HG03175 (cell line): ENCODE results near the gene ZSCAN5A.
"Not testable (repeated sequence)": the region's sequence is repeated elsewhere in the genome, so short reads cannot be mapped to it uniquely, and the experiment has no call there.

Source experiments
- ATAC-seq: cut with Tn5 transposase; IDR thresholded peaks from one replicate; pipeline ENCODE4 v1.9.1; 2021; ENCODE audit warnings: mild to moderate bottlenecking, moderate library complexity; ENCODE audit not compliant: unreplicated experiment

ZSCAN5A gene

GRCh38 chr19:56217039-56217949, 97.3 kb downstream of the ZSCAN5A start:
- ATAC-seq, result no peak

- no peak for ATAC-seq
These were observed 102.9 kb downstream of the ZSCAN5A start for GRCh38 chr19:56211718-56212117.

DNA sequence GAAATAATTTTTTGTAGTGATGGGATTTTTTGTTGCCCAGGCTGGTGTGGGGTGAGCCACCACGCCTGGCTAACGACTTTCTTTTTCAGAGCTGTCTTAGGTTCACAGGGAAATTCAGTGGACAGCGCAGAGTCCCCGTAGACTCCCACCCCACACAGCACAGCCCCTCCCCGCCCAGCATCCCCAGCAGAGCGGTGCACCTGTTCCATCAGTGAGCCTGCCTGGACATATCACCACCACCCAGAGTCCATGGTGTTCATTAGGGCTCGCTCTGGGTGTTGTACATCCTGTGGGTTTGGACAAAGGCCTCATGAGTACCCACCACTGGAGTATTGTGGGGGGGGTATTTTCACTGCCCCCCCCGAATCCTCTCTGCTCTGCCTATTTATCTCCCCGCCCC, 104.6 kb downstream of the ZSCAN5A start:
- not testable (repeated sequence) for ATAC-seq

GRCh38 chr19:56209091-56209490, 105.5 kb downstream of the ZSCAN5A start:
- no peak for ATAC-seq

GRCh38 chr19:56207581-56207980, 107.1 kb downstream of the ZSCAN5A start:
- ATAC-seq, result not testable (repeated sequence)

GRCh38 chr19:56201973-56202372, 112.7 kb downstream of the ZSCAN5A start, which contains the start of gene ZSCAN5C:
Gene ZSCAN5C (plus strand): TSS chr19:56202273. CDS start chr19:56205914, 3,641 bp downstream.
- ATAC-seq, result no peak

- no peak for ATAC-seq
These were observed 115.0 kb downstream of the ZSCAN5A start for GRCh38 chr19:56199687-56200086.

DNA sequence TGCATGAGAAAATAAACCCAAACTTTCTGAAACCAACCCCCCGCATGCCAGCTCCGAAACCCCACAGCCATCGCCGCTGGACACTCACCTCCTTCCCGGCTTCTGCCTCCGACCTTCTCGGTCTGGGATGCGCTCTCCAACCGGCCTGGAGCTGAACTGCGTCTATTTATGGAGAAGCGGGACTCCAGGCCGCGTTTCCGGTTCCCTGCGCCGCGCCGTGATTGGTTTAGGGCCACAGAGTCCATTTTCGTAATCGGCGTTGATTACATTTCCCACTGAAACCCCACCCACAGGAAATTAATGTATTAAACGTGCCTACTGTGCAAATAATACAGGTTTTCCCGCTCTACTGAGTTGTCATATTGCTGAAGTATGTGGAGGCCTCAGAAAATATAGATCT, 117.0 kb downstream of the ZSCAN5A start, which contains the start of gene ZSCAN5B:
Gene ZSCAN5B (minus strand): TSS at position 138 of the 400 bp plus-strand sequence. CDS start 4,731 bp downstream, outside the sequence.
- ATAC-seq, result not testable (repeated sequence)

GRCh38 chr19:56193981-56194640, 120.5 kb downstream of the ZSCAN5A start:
- ATAC-seq, result no peak

- ATAC-seq, result no peak
These were observed 122.9 kb downstream of the ZSCAN5A start for GRCh38 chr19:56191711-56192110.

DNA sequence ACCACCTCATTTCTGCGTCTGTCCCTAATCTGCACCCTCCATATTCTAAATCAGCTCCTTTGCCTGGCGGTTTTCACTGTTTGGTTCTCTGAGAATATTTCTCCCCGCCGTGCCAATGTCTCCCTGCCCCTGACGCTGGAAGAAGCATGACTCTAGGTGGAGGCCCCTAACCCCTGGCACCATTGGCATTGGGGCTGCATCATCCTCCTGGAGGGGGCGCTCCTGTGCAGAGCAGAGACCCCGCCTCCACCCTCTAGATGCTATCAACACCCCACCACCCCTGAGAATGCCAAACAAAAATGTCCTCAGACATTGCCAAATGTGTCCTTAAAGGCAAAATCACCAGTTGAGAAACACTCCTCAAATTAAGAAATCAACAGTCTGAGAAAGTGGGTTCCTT, 123.5 kb downstream of the ZSCAN5A start:
- ATAC-seq, result no peak

GRCh38 chr19:56189785-56190184, 124.9 kb downstream of the ZSCAN5A start:
- ATAC-seq, result no peak

DNA sequence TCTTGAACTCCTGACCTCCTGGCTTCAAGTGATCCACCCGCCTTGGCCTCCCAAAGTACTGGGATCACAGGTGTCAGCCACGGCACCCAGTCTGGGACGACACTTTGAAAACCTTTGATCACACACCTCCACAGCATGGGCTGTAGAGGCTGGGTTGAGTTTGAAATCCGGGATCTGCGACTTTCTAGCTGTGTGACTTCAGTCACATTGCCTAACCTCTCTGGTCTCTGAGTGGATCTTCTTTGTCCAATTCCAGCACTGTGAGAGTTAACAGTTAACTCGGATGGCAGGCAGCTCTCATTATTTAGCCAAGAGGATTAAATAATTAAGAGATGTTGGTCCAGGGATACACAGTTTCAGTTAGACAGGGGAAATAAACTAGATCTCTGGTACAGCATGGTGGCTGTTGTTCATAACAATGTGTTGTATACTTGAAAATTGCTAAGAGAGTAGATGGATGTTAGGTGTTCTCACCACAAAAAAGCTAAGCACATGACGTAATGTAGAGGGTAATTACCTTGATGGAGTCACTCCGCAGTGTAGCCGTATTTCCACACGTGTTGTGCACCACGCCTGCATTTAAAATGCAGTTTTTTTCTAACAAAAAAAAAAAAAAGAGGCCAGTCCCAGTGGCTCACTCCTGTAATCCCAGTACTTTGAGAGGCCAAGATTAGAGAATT, 136.9 kb downstream of the ZSCAN5A start:
- ATAC-seq, result no peak

- no peak for ATAC-seq
These were observed 137.8 kb downstream of the ZSCAN5A start for GRCh38 chr19:56176881-56177280.

- ATAC-seq, result not testable (repeated sequence)
These were observed 138.3 kb downstream of the ZSCAN5A start for GRCh38 chr19:56176310-56176709.

DNA sequence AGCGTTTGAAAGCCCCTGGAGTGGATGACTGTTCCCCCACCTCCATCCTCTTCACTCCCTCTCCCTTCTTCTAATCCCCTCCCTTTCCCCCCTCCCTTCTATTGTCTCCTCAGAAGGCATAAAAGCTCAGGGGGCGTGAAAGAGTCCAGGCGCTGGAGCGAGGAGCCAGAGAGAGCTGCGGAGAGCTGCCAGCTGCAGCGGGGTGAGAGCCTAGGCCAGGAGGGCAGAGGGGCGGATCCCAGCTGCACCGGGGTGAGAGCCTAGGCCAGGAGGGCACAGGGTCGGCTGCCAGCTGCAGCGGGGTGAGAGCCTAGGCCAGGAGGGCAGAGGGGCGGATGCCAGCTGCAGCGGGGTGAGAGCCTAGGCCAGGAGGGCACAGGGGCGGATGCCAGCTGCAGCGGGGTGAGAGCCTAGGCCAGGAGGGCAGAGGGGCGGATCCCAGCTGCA, 138.8 kb downstream of the ZSCAN5A start, which contains the start of gene GALP:
Gene GALP (plus strand): TSS at position 148 of the 447 bp plus-strand sequence. CDS start 1,101 bp downstream, outside the sequence.
- ATAC-seq, result not testable (repeated sequence)

GRCh38 chr19:56174550-56174949, 140.1 kb downstream of the ZSCAN5A start:
- ATAC-seq, result no peak

- no peak for ATAC-seq
These were observed 140.6 kb downstream of the ZSCAN5A start for GRCh38 chr19:56174086-56174485.
